PC-3 (cell line): ENCODE measurements around the gene TFEB.

Source experiments
- EZH2 ChIP-seq: fragments of 300-600 bp; sonication (generic); IDR thresholded peaks from one replicate; pipeline ENCODE4 v1.6.1; 2017; ENCODE audit warnings: antibody characterized with exemption, mild to moderate bottlenecking, low read length; ENCODE audit not compliant: unreplicated experiment
- EZH2phosphoT487 ChIP-seq: fragments of 300-600 bp; sonication (generic); IDR thresholded peaks from 2 replicates; pipeline ENCODE4 v1.6.1; 2018; ENCODE audit warnings: mild to moderate bottlenecking, antibody characterized with exemption, low read length, borderline replicate concordance
- TF ChIP-seq, protein P1 (sequence below): fragments of 300-600 bp; sonication (generic); conservative IDR thresholded peaks from 2 replicates; pipeline ENCODE4 v1.5.1; 2017; ENCODE audit warnings: antibody characterized with exemption, low read depth, mild to moderate bottlenecking, low read length

DNA sequence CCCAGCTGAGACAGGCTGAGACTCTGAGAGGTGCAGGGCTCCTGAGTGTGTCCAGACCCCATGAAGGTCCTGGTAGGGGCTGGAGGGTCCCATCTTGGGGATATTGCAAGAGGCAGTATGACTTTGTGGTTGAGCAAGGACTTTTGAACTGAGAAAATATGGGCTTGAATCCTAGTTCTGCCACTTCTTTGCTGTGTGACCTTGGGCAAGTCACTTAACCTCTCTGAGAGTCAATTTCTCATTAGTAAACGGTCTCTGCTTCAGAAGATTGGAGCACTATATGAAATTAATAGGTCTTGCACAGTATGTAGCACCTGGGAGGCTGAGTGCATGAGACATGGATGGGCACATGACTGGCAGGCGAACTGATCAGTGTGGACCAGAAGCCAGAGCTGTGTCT is 42.7 kb downstream of the TFEB start:
- TF ChIP-seq, protein P1, sequence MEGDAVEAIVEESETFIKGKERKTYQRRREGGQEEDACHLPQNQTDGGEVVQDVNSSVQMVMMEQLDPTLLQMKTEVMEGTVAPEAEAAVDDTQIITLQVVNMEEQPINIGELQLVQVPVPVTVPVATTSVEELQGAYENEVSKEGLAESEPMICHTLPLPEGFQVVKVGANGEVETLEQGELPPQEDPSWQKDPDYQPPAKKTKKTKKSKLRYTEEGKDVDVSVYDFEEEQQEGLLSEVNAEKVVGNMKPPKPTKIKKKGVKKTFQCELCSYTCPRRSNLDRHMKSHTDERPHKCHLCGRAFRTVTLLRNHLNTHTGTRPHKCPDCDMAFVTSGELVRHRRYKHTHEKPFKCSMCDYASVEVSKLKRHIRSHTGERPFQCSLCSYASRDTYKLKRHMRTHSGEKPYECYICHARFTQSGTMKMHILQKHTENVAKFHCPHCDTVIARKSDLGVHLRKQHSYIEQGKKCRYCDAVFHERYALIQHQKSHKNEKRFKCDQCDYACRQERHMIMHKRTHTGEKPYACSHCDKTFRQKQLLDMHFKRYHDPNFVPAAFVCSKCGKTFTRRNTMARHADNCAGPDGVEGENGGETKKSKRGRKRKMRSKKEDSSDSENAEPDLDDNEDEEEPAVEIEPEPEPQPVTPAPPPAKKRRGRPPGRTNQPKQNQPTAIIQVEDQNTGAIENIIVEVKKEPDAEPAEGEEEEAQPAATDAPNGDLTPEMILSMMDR, result no peak
- no peak for TF ChIP-seq EZH2
- no peak for TF ChIP-seq EZH2phosphoT487
